Epithelial cell of proximal tubule (primary cell): ENCODE data around the gene CYP2J2. TPM values are rescaled to one million over a fixed set of nuclear protein-coding genes. Genes with fewer than 3 reads are reported as not detected.

Source experiments
- DNase-seq: peaks from one replicate; pipeline ENCODE4 v3.0.0-alpha.2; 2011; ENCODE audit warnings: low read depth
- H3K4me3 ChIP-seq: 2 replicates; pipeline ENCODE4 v1.5.1; 2011; ENCODE audit warnings: low read depth, mild to moderate bottlenecking, low read length
- total RNA-seq: library from RNA; depleted of rRNA; stranded (reverse); fragments of >200 nt; gene quantifications from 2 replicates; pipeline ENCODE4 v1.2.3, GENCODE V29; 2015
- TF ChIP-seq, protein P1 (sequence below): conservative IDR thresholded peaks from 2 replicates; pipeline ENCODE4 v1.5.1; 2012; ENCODE audit warnings: low read depth, mild to moderate bottlenecking, low read length

CYP2J2 gene
- total RNA-seq, 1 donor from 2014 or later: 4.3 TPM

DNA sequence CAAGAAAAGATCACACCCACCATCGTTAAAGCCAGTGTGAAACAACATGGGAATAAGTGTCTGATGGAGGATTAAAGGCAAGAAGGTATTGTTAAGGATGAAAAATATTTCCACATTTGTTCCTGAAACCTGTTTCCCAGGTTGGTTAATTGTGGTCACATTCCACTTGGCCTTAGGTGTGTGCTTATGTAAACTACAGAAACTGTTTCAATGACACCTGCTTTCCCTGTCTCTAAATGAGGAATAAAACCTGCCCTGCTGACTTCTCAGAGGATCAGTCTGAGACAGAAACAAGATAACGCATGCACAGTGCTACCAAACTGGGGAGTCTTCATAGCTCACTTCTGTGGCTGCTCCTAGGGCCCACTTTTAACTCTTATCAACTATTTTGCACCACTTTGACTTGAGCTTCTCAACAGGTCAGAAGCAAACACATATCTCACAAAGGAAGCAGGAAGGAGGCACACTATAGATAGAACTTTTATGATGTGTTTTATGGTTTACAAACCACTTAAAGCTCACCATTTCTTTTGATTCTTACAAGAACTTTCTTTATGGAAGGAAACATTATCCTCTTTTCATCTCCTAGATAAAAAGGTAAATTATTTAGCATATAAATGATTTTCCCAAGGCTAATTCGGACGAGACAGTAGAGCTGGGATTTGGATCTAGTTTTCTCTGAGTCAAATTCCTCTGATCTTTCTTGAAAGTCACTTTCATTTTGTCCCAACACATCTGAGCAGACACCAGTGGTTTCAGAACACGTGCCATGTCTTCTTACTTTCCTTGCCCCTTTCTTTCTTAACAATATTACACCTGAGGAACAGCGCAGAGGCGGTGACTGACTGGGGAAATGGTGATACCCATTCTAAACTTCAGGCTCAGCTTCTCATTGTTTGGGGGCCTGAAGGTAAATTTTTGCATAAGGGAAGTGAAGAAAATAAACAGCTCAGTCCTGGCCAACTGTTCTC is 33.4 kb downstream of the CYP2J2 start:
- H3K4me3 ChIP-seq: no peak overlapping the region
- TF ChIP-seq, protein P1, sequence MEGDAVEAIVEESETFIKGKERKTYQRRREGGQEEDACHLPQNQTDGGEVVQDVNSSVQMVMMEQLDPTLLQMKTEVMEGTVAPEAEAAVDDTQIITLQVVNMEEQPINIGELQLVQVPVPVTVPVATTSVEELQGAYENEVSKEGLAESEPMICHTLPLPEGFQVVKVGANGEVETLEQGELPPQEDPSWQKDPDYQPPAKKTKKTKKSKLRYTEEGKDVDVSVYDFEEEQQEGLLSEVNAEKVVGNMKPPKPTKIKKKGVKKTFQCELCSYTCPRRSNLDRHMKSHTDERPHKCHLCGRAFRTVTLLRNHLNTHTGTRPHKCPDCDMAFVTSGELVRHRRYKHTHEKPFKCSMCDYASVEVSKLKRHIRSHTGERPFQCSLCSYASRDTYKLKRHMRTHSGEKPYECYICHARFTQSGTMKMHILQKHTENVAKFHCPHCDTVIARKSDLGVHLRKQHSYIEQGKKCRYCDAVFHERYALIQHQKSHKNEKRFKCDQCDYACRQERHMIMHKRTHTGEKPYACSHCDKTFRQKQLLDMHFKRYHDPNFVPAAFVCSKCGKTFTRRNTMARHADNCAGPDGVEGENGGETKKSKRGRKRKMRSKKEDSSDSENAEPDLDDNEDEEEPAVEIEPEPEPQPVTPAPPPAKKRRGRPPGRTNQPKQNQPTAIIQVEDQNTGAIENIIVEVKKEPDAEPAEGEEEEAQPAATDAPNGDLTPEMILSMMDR: no peak
- DNase-seq: no peak

DNA sequence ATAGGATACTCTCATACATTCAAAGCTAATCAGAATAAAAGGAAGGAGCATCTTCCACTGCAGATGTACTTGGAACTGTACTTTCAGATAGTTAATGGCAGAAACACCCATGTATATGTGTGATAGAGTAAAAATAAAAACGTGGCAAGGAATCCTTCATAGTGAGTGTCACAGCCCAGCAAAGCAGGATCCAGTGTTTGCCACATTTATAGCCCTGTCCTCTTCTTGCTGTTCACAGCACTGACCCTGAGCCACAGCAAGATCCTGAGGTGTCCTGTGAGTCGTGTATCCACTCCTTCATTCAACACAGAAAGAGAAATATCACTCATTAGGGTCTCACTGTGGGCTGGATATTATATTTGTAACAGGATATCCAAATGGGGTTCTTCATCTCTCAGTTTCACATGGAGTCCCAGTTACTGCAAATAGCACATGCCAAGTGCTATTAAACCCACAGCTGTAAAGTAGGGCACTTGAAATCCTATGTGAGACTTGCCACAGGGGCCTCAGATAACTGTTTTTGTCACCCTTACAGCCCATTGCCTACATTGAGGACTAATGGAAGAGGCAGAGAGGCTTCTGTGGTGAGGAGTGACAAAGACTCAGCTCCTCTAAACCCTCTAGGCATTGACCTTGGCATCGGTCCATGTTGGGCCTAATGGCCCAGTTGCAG is 41.3 kb downstream of the CYP2J2 start:
- no peak overlapping the region for H3K4me3 ChIP-seq
- TF ChIP-seq, protein P1: no peak
- DNase-seq: no peak

DNA sequence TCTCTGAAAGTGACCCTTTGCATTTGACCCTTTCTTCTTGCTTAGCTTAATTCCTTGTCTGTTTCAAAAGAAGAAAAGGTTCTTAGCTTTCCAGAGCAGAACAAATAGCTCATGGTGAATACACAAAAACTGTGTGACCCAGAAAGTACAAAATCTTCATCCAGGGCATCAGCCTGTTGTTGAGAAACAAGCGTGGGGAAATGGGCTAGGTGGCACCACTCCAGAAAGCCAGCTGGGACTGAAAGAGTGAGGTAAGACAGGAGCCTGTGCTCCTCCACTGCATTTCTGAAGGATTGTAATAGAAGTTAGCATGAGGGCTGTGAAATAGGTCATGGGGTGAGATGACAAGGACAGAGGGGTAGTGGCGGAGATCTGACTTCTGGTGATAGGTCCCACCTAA is 45.8 kb downstream of the CYP2J2 start:
- no peak overlapping the region for H3K4me3 ChIP-seq
- TF ChIP-seq, protein P1: no peak
- DNase-seq: no peak

DNA sequence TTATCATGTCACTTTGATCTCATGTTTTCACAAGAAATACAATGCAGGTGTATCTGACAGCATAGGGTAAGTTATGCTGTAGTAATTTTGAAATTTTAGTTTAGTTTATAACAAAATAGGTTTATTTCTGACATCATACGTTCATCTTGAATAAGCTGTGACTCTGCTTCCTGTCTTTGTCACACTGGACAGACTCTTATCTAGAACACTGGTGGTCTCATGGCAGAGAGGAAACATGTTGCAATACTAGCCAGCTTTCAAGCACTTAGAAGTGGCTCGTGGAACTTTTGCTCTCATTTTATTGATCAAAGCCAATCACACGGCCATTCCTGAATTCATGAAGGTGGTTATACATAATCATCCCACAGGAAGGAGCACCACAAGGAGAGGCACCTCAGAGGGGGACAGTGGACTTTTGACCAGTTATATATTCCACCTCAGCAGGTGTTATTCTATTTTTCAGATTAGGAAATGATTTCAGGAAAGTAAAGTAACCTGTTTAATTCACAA is 46.5 kb downstream of the CYP2J2 start:
- no peak overlapping the region for H3K4me3 ChIP-seq
- no peak for DNase-seq
- TF ChIP-seq, protein P1: no peak

DNA sequence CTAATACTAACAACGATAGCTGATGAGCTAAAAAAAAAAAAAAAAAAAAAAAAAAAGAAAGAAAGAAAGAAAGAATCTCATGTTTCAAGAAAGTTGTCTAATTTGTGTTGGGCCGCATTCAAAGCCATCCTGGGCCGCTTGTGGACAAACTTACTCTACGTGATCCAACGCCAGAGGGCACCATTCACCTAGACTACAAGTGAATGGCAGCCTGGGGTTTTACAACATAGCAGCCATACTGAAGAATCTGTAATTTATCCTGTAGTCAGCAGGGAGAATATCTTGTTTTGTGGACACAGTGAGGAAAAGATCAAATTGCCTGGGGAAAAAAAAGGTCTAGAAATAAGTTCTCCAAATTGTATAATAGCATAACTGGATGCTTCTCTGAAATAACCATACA is 47.0 kb downstream of the CYP2J2 start:
- DNase-seq: peak; percentile 32
- TF ChIP-seq, protein P1: peak; percentile 77
- H3K4me3 ChIP-seq: no peak overlapping the region

DNA sequence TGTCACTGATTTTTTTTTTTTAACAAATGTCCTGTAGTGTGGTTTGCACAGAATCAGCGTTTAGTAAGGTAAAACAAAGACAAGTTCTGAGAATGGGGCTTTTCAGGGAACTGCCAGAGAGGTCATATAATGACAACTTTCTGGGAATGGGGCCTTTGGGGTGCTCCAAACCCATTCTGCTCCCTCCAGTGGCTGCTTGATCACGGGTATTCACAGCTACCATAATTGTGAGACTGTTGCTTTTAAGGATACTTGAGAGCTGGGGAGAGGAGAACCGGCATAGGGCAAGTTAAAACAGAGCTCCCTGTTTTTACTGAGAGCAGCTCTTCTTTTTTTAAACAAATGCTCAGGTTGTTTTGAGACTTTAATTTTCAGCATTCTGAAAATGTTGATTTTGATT is 48.2 kb downstream of the CYP2J2 start:
- DNase-seq: no peak
- no peak overlapping the region for H3K4me3 ChIP-seq
- TF ChIP-seq, protein P1: peak; percentile 9
